HepG2 (cell line): ENCODE data around the gene FRMD4A. TPM values are rescaled to one million over a fixed set of nuclear protein-coding genes. Genes with fewer than 3 reads are reported as not detected.

Experiments
- ATAC-seq: fragments of 200-7000 bp; cut with Tn5 transposase; 3 replicates; pipeline ENCODE4 v1.9.1; 2020; ENCODE audit warnings: mild to moderate bottlenecking, moderate library complexity
- BruUV-seq: library from RNA; stranded (reverse); fragments of 400-500 nt; replicated peaks from 2 replicates; lab custom pipeline; 2021; lab: Mats Ljungman, UMichigan
- CTCF ChIA-PET: fragments of 300-600 bp; formaldehyde crosslinking; extraction: SDS; loops from one replicate; lab custom pipeline; 2021; ENCODE audit warnings: low total read pairs, inconsistent platforms, low intra/inter-chr PET ratio; lab: Yijun Ruan, JAX
- POLR2A ChIA-PET: fragments of 350-600 bp; sonication (Branson Sonifier 250); formaldehyde crosslinking; loops from one replicate; lab custom pipeline; 2020; ENCODE audit warnings: antibody characterized with exemption, inconsistent platforms; lab: Yijun Ruan, JAX
- DNase-seq: peaks from one replicate; pipeline ENCODE4 v3.0.0-alpha.2; 2015; ENCODE audit warnings: low spot score
- FAIRE-seq: peaks from 3 replicates; lab custom pipeline; 2011; peaks lifted over from hg19 to GRCh38; lab: Jason Lieb, UNC
- H2AFZ ChIP-seq: one replicate; pipeline ENCODE4 v1.6.1; 2011; ENCODE audit warnings: low read length, inconsistent platforms
- H3K27ac ChIP-seq: fragments of 300-600 bp; 3 replicates; pipeline ENCODE4 v1.8.0; 2011; ENCODE audit warnings: mixed run types, mild to moderate bottlenecking, mixed read lengths, low read length, inconsistent platforms; ENCODE audit not compliant: insufficient read depth; ENCODE audit errors: extremely low read length
- H3K27me3 ChIP-seq, 2 experiments: fragments of 200-600 bp in 1 of 2; 2 replicates in 1 of 2; 3 replicates in 1 of 2; pipeline versions ENCODE4 v1.6.0 to v1.8.0; 2011; ENCODE audit warnings: low read length in 2 of 2, mild to moderate bottlenecking in 2 of 2, moderate library complexity in 2 of 2, inconsistent platforms in 1 of 2; ENCODE audit not compliant: insufficient read depth in 2 of 2, control insufficient read depth in 1 of 2
- H3K36me3 ChIP-seq, 2 experiments: fragments of 200-600 bp in 1 of 2; replicated peaks in 1 of 2; 2 replicates in 1 of 2; 3 replicates in 1 of 2; pipeline versions ENCODE4 v1.5.1 to v1.8.0; 2011; ENCODE audit warnings: low read length in 2 of 2, inconsistent platforms in 1 of 2; ENCODE audit not compliant: insufficient read depth in 2 of 2, control insufficient read depth in 1 of 2
- H3K4me1 ChIP-seq: 2 replicates; pipeline ENCODE4 v1.5.1; 2012; ENCODE audit warnings: low read length, inconsistent platforms; ENCODE audit not compliant: insufficient read depth
- H3K4me2 ChIP-seq: 2 replicates; pipeline ENCODE4 v1.6.0; 2011; ENCODE audit warnings: low read depth, low read length, inconsistent platforms
- H3K4me3 ChIP-seq, 3 experiments: fragments of 200-600 bp in 1 of 3; sonication (generic), shearing (Covaris generic) in 1 of 3; replicated peaks in 1 of 3; 2 replicates each; pipeline ENCODE4 v1.5.1; 2011 to 2016; ENCODE audit warnings: low read length in 3 of 3, inconsistent platforms in 2 of 3, low read depth in 2 of 3, mild to moderate bottlenecking in 2 of 3, control low read depth in 1 of 3, mixed read lengths in 1 of 3; ENCODE audit not compliant: insufficient read depth in 1 of 3
- H3K79me2 ChIP-seq: one replicate; pipeline ENCODE4 v1.6.1; 2011; ENCODE audit warnings: low read length, inconsistent platforms; ENCODE audit not compliant: insufficient read depth
- H3K9ac ChIP-seq: 2 replicates; pipeline ENCODE4 v1.6.0; 2011; ENCODE audit warnings: mild to moderate bottlenecking, low read depth, low read length, inconsistent platforms; ENCODE audit not compliant: insufficient read depth
- H3K9me3 ChIP-seq: 2 replicates; pipeline ENCODE4 v1.5.1; 2012; ENCODE audit warnings: mild to moderate bottlenecking, low read length
- H4K20me1 ChIP-seq: 2 replicates; pipeline ENCODE4 v1.6.0; 2011; ENCODE audit warnings: inconsistent platforms, mild to moderate bottlenecking, low read length, moderate library complexity; ENCODE audit not compliant: insufficient read depth
- HOXA7 ChIP-seq: sonication (generic); formaldehyde crosslinking; IDR thresholded peaks from 2 replicates; pipeline ENCODE4 v1.8.1; 2022; ENCODE audit warnings: mild to moderate bottlenecking, missing genetic modification reagents, moderate library complexity
- HOXD1 ChIP-seq: sonication (generic); formaldehyde crosslinking; IDR thresholded peaks from 2 replicates; pipeline ENCODE4 v1.5.0; 2020; ENCODE audit warnings: missing genetic modification reagents
- IRF2 ChIP-seq: IDR thresholded peaks from 2 replicates; pipeline ENCODE4 v1.6.1; 2018; ENCODE audit warnings: missing genetic modification reagents, missing compliant biosample characterization
- MED1 ChIP-seq: sonication (generic); formaldehyde crosslinking; IDR thresholded peaks from 2 replicates; pipeline ENCODE4 v1.4.0; 2020; ENCODE audit warnings: missing genetic modification reagents
- MIXL1 ChIP-seq: IDR thresholded peaks from 2 replicates; pipeline ENCODE4 v1.6.1; 2016
- NFIC ChIP-seq: IDR thresholded peaks from 2 replicates; pipeline ENCODE4 v1.6.1; 2012; ENCODE audit warnings: mild to moderate bottlenecking, low read length, inconsistent platforms
- RARA ChIP-seq: IDR thresholded peaks from 2 replicates; pipeline ENCODE4 v1.6.1; 2016; ENCODE audit warnings: missing genetic modification reagents, missing compliant biosample characterization
- RBM22 ChIP-seq: fragments of 200-400 bp; formaldehyde crosslinking; optimal IDR thresholded peaks from 2 replicates; pipeline ENCODE3; 2017; ENCODE audit warnings: mild to moderate bottlenecking, low read length, moderate library complexity
- SAFB2 ChIP-seq: sonication (generic); formaldehyde crosslinking; IDR thresholded peaks from 2 replicates; pipeline ENCODE4 v1.5.1; 2020; ENCODE audit warnings: missing genetic modification reagents, low read depth, mild to moderate bottlenecking, borderline replicate concordance
- SIN3B ChIP-seq: fragments of 150-350 bp; IDR thresholded peaks from 2 replicates; pipeline ENCODE4 v1.6.1; 2014; ENCODE audit warnings: low read length
- SNAPC5 ChIP-seq: sonication (generic); formaldehyde crosslinking; IDR thresholded peaks from 2 replicates; pipeline ENCODE4 v1.8.1; 2023; ENCODE audit warnings: mild to moderate bottlenecking, missing genetic modification reagents, borderline replicate concordance
- ZNF30 ChIP-seq: sonication (generic); formaldehyde crosslinking; IDR thresholded peaks from 2 replicates; pipeline ENCODE4 v1.5.0; 2020; ENCODE audit warnings: mild to moderate bottlenecking, missing genetic modification reagents
- ZNF460 ChIP-seq: sonication (generic); formaldehyde crosslinking; IDR thresholded peaks from 2 replicates; pipeline ENCODE4 v1.5.1; 2020; ENCODE audit warnings: missing genetic modification reagents, mild to moderate bottlenecking, borderline replicate concordance
- ZNF549 ChIP-seq: sonication (generic); formaldehyde crosslinking; IDR thresholded peaks from 2 replicates; pipeline ENCODE4 v1.5.0; 2020; ENCODE audit warnings: missing genetic modification reagents
- ZNF589 ChIP-seq: sonication (generic); formaldehyde crosslinking; conservative IDR thresholded peaks from 2 replicates; pipeline ENCODE4 v1.8.0; 2022; ENCODE audit warnings: mild to moderate bottlenecking, moderate library complexity, missing genetic modification reagents
- ZNF772 ChIP-seq: sonication (generic); formaldehyde crosslinking; IDR thresholded peaks from 2 replicates; pipeline ENCODE4 v1.5.0; 2020; ENCODE audit warnings: mild to moderate bottlenecking, missing genetic modification reagents
- WGBS: methylation state at CpG from one replicate; pipeline ENCODE4 v1.1.6; 2017; ENCODE audit warnings: low lambda C conversion rate; 5-methylcytosine and 5-hydroxymethylcytosine counted together
- in situ Hi-C: cut with HindIII; loops from 2 replicates; pipeline ENCODE4 v1.10.0; 2017; ENCODE audit warnings: low pct_unique_long_range_greater_than_20kb; ENCODE audit not compliant: extremely low pct_ligation_motif_present
- intact Hi-C: fragments of 100-400 bp; cut with micrococcal nuclease; formaldehyde crosslinking; loops from one replicate; pipeline ENCODE4 v1.10.0; 2022; ENCODE audit not compliant: unreplicated experiment
- polyA plus RNA-seq, 8 experiments: library from polyadenylated mRNA; depleted of rRNA in 3 of 8; stranded (reverse) in 7 of 8; unstranded in 1 of 8; fragments of >200 nt; fragmentation: Illumina TruSeq in 4 of 8; extraction: Trizol in 4 of 8; gene quantifications; 2 replicates each; pipeline versions ENCODE4 v1.2.1 to v1.2.3, GENCODE V29; 2011 to 2016; ENCODE audit warnings: low read depth in 4 of 8, missing spikeins in 1 of 8, mixed read lengths in 1 of 8; ENCODE audit not compliant: insufficient read depth in 1 of 8
- total RNA-seq, 5 experiments: library from RNA; depleted of rRNA; stranded (reverse); fragments of >200 nt; fragmentation: Illumina TruSeq; extraction: Trizol; gene quantifications; 2 replicates each; pipeline ENCODE4 v1.2.3, GENCODE V29; 2016; ENCODE audit warnings: low read depth in 1 of 5
- TF ChIP-seq, protein P1 (sequence below): sonication (generic); formaldehyde crosslinking; IDR thresholded peaks from 2 replicates; pipeline ENCODE4 v1.5.0; 2020; ENCODE audit warnings: mild to moderate bottlenecking, missing genetic modification reagents
- TF ChIP-seq, protein P2 (sequence below): sonication (generic); formaldehyde crosslinking; IDR thresholded peaks from 2 replicates; pipeline ENCODE4 v1.4.0; 2020; ENCODE audit warnings: missing genetic modification reagents

FRMD4A gene
- total and polyA plus RNA-seq, 2 of the 13 experiments (the other 11 are each of a cell fraction or from before 2014, with no cell fraction given) = 0.09 to 0.26 TPM

- Histone ChIP-seq H3K27ac (no peak overlapping the region), H3K9me3 (no peaks in the 10 kb centered on the region), H3K4me2 (no peak overlapping the region), H3K79me2 (no peaks in the 10 kb centered on the region), H3K4me3 (no peak overlapping the region), H3K36me3 (no peaks in the 10 kb centered on the region), H2AFZ (no peak overlapping the region), H4K20me1 (no peaks in the 10 kb centered on the region), H3K27me3 (peaks cover 0 to 4% of the 10 kb centered on the region in 2 experiments; a peak in 1 of 5 replicates)
- ATAC-seq (no peak), DNase-seq (no peak), FAIRE-seq (no peak)
- in situ Hi-C loops = no loop called here
- CTCF ChIA-PET = no interaction called here
- no TSS peak for BruUV-seq
- WGBS = 4% methylated on average over 4 of the region's 4 CpGs
- POLR2A ChIA-PET = no interaction called here
- no peak for TF ChIP-seq NFIC
- TF ChIP-seq, all 625 proteins: peak for 0
- H3K4me1 ChIP-seq = no peaks in the 10 kb centered on the region
- intact Hi-C loops = no loop called here
- no peak overlapping the region for H3K9ac ChIP-seq
Measured at GRCh38 chr10:13831711-13832141, 499.0 kb downstream of the FRMD4A start.

DNA sequence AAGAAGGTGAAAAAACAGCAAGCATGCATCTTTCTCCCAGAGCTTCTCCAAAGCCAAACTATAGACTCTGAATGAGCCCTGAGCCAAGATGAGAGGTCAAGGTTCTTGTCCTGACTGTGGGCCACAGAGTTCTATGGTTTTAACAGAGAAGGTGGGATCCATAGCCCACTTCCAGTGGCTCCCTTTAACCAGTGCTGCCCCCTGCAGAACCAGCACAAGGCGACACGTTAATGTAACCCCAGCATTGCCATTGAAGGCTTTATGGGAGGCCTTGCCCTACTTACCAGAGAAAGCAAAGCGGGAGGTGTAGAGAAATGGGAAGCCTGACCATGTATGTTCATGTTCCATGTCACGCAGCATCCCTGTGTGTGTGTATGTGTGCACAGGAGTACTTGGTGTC is 500.3 kb downstream of the FRMD4A start:
- Histone ChIP-seq H3K79me2 (no peaks in the 10 kb centered on the region), H3K9me3 (no peaks in the 10 kb centered on the region), H2AFZ (no peak overlapping the region), H3K36me3 (no peaks in the 10 kb centered on the region), H4K20me1 (no peaks in the 10 kb centered on the region), H3K27ac (no peak overlapping the region), H3K9ac (no peak overlapping the region), H3K4me1 (no peaks in the 10 kb centered on the region), H3K4me2 (no peak overlapping the region), H3K4me3 (no peak overlapping the region), H3K27me3 (peaks cover 0 to 16% of the 10 kb centered on the region in 2 experiments; a peak in 3 of 5 replicates)
- 16% methylated on average over 4 of the region's 4 CpGs for WGBS
- ATAC-seq = no peak
- no TSS peak for BruUV-seq
- in situ Hi-C loops = no loop called here
- ChIA-PET CTCF (no interaction called here), POLR2A (no interaction called here)
- no peak for FAIRE-seq
- intact Hi-C loops = no loop called here
- DNase-seq = no peak
- TF ChIP-seq, protein P1, sequence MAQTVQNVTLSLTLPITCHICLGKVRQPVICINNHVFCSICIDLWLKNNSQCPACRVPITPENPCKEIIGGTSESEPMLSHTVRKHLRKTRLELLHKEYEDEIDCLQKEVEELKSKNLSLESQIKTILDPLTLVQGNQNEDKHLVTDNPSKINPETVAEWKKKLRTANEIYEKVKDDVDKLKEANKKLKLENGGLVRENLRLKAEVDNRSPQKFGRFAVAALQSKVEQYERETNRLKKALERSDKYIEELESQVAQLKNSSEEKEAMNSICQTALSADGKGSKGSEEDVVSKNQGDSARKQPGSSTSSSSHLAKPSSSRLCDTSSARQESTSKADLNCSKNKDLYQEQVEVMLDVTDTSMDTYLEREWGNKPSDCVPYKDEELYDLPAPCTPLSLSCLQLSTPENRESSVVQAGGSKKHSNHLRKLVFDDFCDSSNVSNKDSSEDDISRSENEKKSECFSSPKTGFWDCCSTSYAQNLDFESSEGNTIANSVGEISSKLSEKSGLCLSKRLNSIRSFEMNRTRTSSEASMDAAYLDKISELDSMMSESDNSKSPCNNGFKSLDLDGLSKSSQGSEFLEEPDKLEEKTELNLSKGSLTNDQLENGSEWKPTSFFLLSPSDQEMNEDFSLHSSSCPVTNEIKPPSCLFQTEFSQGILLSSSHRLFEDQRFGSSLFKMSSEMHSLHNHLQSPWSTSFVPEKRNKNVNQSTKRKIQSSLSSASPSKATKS = no peak
- TF ChIP-seq, protein P2, sequence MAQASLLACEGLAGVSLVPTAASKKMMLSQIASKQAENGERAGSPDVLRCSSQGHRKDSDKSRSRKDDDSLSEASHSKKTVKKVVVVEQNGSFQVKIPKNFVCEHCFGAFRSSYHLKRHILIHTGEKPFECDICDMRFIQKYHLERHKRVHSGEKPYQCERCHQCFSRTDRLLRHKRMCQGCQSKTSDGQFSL (CRISPR knock-in tag) = no peak
- TF ChIP-seq HOXD1 (CRISPR knock-in tag) (no peak), ZNF549 (CRISPR knock-in tag) (no peak), SAFB2 (CRISPR knock-in tag) (no peak), SNAPC5 (CRISPR knock-in tag) (no peak), MIXL1 (no peak), ZNF30 (no peak), MED1 (CRISPR knock-in tag) (no peak), ZNF772 (CRISPR knock-in tag) (no peak), IRF2 (CRISPR knock-in tag) (no peak), RBM22 (no peak), ZNF589 (CRISPR knock-in tag) (no peak), HOXA7 (CRISPR knock-in tag) (no peak), RARA (CRISPR knock-in tag) (no peak), SIN3B (no peak), ZNF460 (CRISPR knock-in tag) (no peak)
